H1 (cell line): ENCODE measurements around the gene EPB41L3. TPM values are rescaled to one million over a fixed set of nuclear protein-coding genes. Genes with fewer than 3 reads are reported as not detected.

Source experiments
- CTCF ChIA-PET: fragments of 300-600 bp; sonication (Branson Sonifier 250); formaldehyde crosslinking; loops from one replicate; lab custom pipeline; 2021; ENCODE audit not compliant: partially characterized antibody; lab: Charles Lee
- POLR2A ChIA-PET: fragments of 300-600 bp; sonication (Branson Sonifier 250); formaldehyde crosslinking; loops from one replicate; lab custom pipeline; 2021; ENCODE audit warnings: inconsistent platforms; ENCODE audit not compliant: partially characterized antibody; lab: Charles Lee
- DNase-seq, 2 experiments: peaks; one replicate each; pipeline versions ENCODE4 v3.0.0 to v3.0.0-alpha.2; 2010 to 2022; ENCODE audit warnings: low spot score in 2 of 2, low read depth in 1 of 2, mixed read lengths in 1 of 2
- FAIRE-seq: peaks from 2 replicates; lab custom pipeline; 2011; peaks lifted over from hg19 to GRCh38; lab: Jason Lieb, UNC
- H2AFZ ChIP-seq: 2 replicates; pipeline ENCODE4 v1.8.1; 2012; ENCODE audit warnings: low read length, inconsistent platforms
- H2AK5ac ChIP-seq: 2 replicates; pipeline ENCODE4 v1.6.1; 2013; ENCODE audit warnings: low read depth, low read length
- H2BK120ac ChIP-seq: replicated peaks from 2 replicates; pipeline ENCODE3; 2013; ENCODE audit warnings: low read depth, low read length, inconsistent platforms
- H2BK12ac ChIP-seq: 2 replicates; pipeline ENCODE4 v1.6.1; 2013; ENCODE audit warnings: low read depth, low read length
- H2BK15ac ChIP-seq: 2 replicates; pipeline ENCODE4 v1.6.1; 2013; ENCODE audit warnings: low read length
- H2BK20ac ChIP-seq: 2 replicates; pipeline ENCODE4 v1.6.1; 2013; ENCODE audit warnings: low read length
- H2BK5ac ChIP-seq: 2 replicates; pipeline ENCODE4 v1.6.1; 2013; ENCODE audit warnings: low read depth, low read length
- H3K14ac ChIP-seq: 2 replicates; pipeline ENCODE4 v1.6.1; 2013; ENCODE audit warnings: inconsistent platforms; ENCODE audit not compliant: insufficient read length
- H3K18ac ChIP-seq: 2 replicates; pipeline ENCODE4 v1.6.1; 2013; ENCODE audit warnings: low read length; ENCODE audit errors: extremely low read depth
- H3K23ac ChIP-seq: 2 replicates; pipeline ENCODE4 v1.6.1; 2013; ENCODE audit warnings: inconsistent platforms; ENCODE audit not compliant: insufficient read length
- H3K23me2 ChIP-seq: 2 replicates; pipeline ENCODE4 v1.6.1; 2013; ENCODE audit warnings: low read depth, low read length
- H3K27ac ChIP-seq: 2 replicates; pipeline ENCODE4 v1.6.1; 2011; ENCODE audit warnings: low read depth, low read length, inconsistent platforms
- H3K27me3 ChIP-seq, 4 experiments: replicated peaks in 1 of 4; 1 replicate in 1 of 4; 2 replicates in 3 of 4; pipeline versions ENCODE4 v1.6.1 to v1.8.1; 2011 to 2013; ENCODE audit warnings: low read length in 3 of 4, mild to moderate bottlenecking in 3 of 4, inconsistent platforms in 2 of 4, mixed read lengths in 2 of 4, moderate library complexity in 1 of 4; ENCODE audit not compliant: control insufficient read depth in 3 of 4, insufficient read depth in 3 of 4; ENCODE audit errors: extremely low read depth in 1 of 4
- H3K36me3 ChIP-seq, 4 experiments: 2 replicates each; pipeline versions ENCODE4 v1.6.1 to v1.8.1; 2011 to 2013; ENCODE audit warnings: mild to moderate bottlenecking in 4 of 4, low read length in 3 of 4, moderate library complexity in 2 of 4, control low read depth in 1 of 4, inconsistent platforms in 1 of 4; ENCODE audit not compliant: insufficient read depth in 4 of 4, control insufficient read depth in 2 of 4
- H3K4ac ChIP-seq: replicated peaks from 2 replicates; pipeline ENCODE3; 2013; ENCODE audit warnings: low read length, low read depth, mixed read lengths, inconsistent platforms; ENCODE audit not compliant: insufficient read length
- H3K4me1 ChIP-seq, 4 experiments: replicated peaks in 1 of 4; 1 replicate in 1 of 4; 2 replicates in 3 of 4; pipeline versions ENCODE4 v1.6.1 to v1.8.1; 2011 to 2013; ENCODE audit warnings: low read length in 3 of 4, inconsistent platforms in 2 of 4, mixed read lengths in 1 of 4; ENCODE audit not compliant: insufficient read depth in 4 of 4, control insufficient read depth in 3 of 4
- H3K4me2 ChIP-seq, 2 experiments: 2 replicates each; pipeline versions ENCODE4 v1.6.1 to v1.8.1; 2011 to 2013; ENCODE audit warnings: low read depth in 2 of 2, low read length in 2 of 2, control low read depth in 1 of 2, inconsistent platforms in 1 of 2, mild to moderate bottlenecking in 1 of 2; ENCODE audit not compliant: insufficient read depth in 1 of 2
- H3K4me3 ChIP-seq, 4 experiments: fragments of 200-600, 300-600 bp in 1 of 4; sonication (generic), shearing (Covaris generic), sonication (Bioruptor Twin) in 1 of 4; 2 replicates each; pipeline versions ENCODE4 v1.5.1 to v1.8.1; 2011 to 2016; ENCODE audit warnings: low read length in 4 of 4, low read depth in 3 of 4, control low read depth in 2 of 4, inconsistent platforms in 2 of 4, mild to moderate bottlenecking in 2 of 4, mixed read lengths in 1 of 4, moderate library complexity in 1 of 4; ENCODE audit not compliant: insufficient read depth in 2 of 4; ENCODE audit errors: extremely low read depth in 1 of 4
- H3K56ac ChIP-seq: replicated peaks from 2 replicates; pipeline ENCODE3; 2013; ENCODE audit warnings: low read depth, mild to moderate bottlenecking, mixed read lengths, low read length, inconsistent platforms; ENCODE audit not compliant: insufficient read length
- H3K79me1 ChIP-seq: 2 replicates; pipeline ENCODE4 v1.6.1; 2013; ENCODE audit warnings: low read depth, low read length, control low read depth
- H3K79me2 ChIP-seq, 2 experiments: 2 replicates each; pipeline versions ENCODE4 v1.6.1 to v1.8.1; 2012 to 2013; ENCODE audit warnings: low read length in 2 of 2, mild to moderate bottlenecking in 2 of 2, inconsistent platforms in 1 of 2; ENCODE audit not compliant: insufficient read depth in 2 of 2, control insufficient read depth in 1 of 2
- H3K9ac ChIP-seq, 4 experiments: replicated peaks in 1 of 4; 1 replicate in 1 of 4; 2 replicates in 3 of 4; pipeline versions ENCODE4 v1.6.1 to v1.8.1; 2011 to 2013; ENCODE audit warnings: low read depth in 3 of 4, low read length in 3 of 4, control low read depth in 2 of 4, mild to moderate bottlenecking in 2 of 4, moderate library complexity in 2 of 4, inconsistent platforms in 1 of 4; ENCODE audit errors: extremely low read depth in 1 of 4
- H3K9me3 ChIP-seq, 2 experiments: 2 replicates each; pipeline versions ENCODE4 v1.6.1 to v1.8.1; 2012 to 2013; ENCODE audit warnings: mild to moderate bottlenecking in 2 of 2, moderate library complexity in 2 of 2, control low read depth in 1 of 2, inconsistent platforms in 1 of 2, low read depth in 1 of 2, low read length in 1 of 2, mixed read lengths in 1 of 2; ENCODE audit not compliant: insufficient read depth in 2 of 2
- H4K20me1 ChIP-seq, 2 experiments: replicated peaks in 1 of 2; 2 replicates each; pipeline versions ENCODE3 to v1.8.1; 2011 to 2013; ENCODE audit warnings: inconsistent platforms in 2 of 2, low read length in 2 of 2, mild to moderate bottlenecking in 1 of 2; ENCODE audit not compliant: insufficient read depth in 2 of 2, control insufficient read depth in 1 of 2
- H4K5ac ChIP-seq: 2 replicates; pipeline ENCODE4 v1.6.1; 2013; ENCODE audit warnings: low read length, low read depth, mixed read lengths, inconsistent platforms; ENCODE audit not compliant: insufficient read length
- H4K8ac ChIP-seq: 2 replicates; pipeline ENCODE4 v1.8.0; 2013; ENCODE audit warnings: mild to moderate bottlenecking, moderate library complexity, low read length, inconsistent platforms; ENCODE audit not compliant: insufficient read depth; ENCODE audit errors: extremely low read depth
- H4K91ac ChIP-seq: replicated peaks from 2 replicates; pipeline ENCODE3; 2013; ENCODE audit warnings: low read length, mixed read lengths, inconsistent platforms; ENCODE audit not compliant: insufficient read length
- CBX5 ChIP-seq: fragments of 300-800, 300-1000 bp; sonication (generic); IDR thresholded peaks from 2 replicates; pipeline ENCODE4 v1.7.1; 2016; ENCODE audit warnings: antibody characterized with exemption, low read length, low read depth
- CHD2 ChIP-seq: IDR thresholded peaks from 2 replicates; pipeline ENCODE4 v1.6.1; 2012; ENCODE audit warnings: low read length, improper control_type of control experiment
- EZH2 ChIP-seq: fragments of 200-600 bp; sonication (generic); IDR thresholded peaks from 2 replicates; pipeline ENCODE4 v1.7.1; 2012; ENCODE audit warnings: low read depth, mild to moderate bottlenecking, moderate library complexity, low read length, inconsistent platforms; ENCODE audit not compliant: severe bottlenecking
- HDAC6 ChIP-seq: IDR thresholded peaks from one replicate; pipeline ENCODE4 v1.7.1; 2012; ENCODE audit warnings: low read depth, mild to moderate bottlenecking, inconsistent platforms, low read length, moderate library complexity
- KDM1A ChIP-seq: fragments of 200-600, 300-600 bp; sonication (generic); IDR thresholded peaks from 2 replicates; pipeline ENCODE4 v1.7.1; 2016; ENCODE audit warnings: mild to moderate bottlenecking, low read length, borderline replicate concordance
- KDM4A ChIP-seq: IDR thresholded peaks from one replicate; pipeline ENCODE4 v1.7.1; 2012; ENCODE audit warnings: low read depth, mild to moderate bottlenecking, moderate library complexity, low read length, inconsistent platforms; ENCODE audit not compliant: severe bottlenecking
- POLR2A ChIP-seq, 2 experiments: IDR thresholded peaks; 1 replicate in 1 of 2; 2 replicates in 1 of 2; pipeline ENCODE4 v1.6.1; 2011; ENCODE audit warnings: low read depth in 2 of 2, low read length in 2 of 2, mild to moderate bottlenecking in 2 of 2; ENCODE audit errors: control extremely low read depth in 1 of 2
- SIN3A ChIP-seq, 2 experiments: IDR thresholded peaks in 1 of 2; conservative IDR thresholded peaks in 1 of 2; 2 replicates each; pipeline ENCODE4 v1.6.1; 2011 to 2012; ENCODE audit warnings: low read length in 2 of 2, improper control_type of control experiment in 1 of 2, low read depth in 1 of 2, mild to moderate bottlenecking in 1 of 2
- SP1 ChIP-seq: IDR thresholded peaks from 2 replicates; pipeline ENCODE4 v1.6.1; 2011; ENCODE audit warnings: low read depth, low read length
- TAF1 ChIP-seq: IDR thresholded peaks from 2 replicates; pipeline ENCODE4 v1.6.1; 2011; ENCODE audit warnings: mild to moderate bottlenecking, low read depth, low read length
- WGBS, 2 experiments: shearing (Covaris generic) in 1 of 2; methylation state at CpG; one replicate each; pipeline versions ENCODE4 v1.1.6 to v1.1.7; 2013 to 2015; ENCODE audit warnings: low lambda C conversion rate in 2 of 2, mixed read lengths in 2 of 2, inconsistent platforms in 1 of 2, low coverage in 1 of 2, missing lambda C conversion rate in 1 of 2; ENCODE audit not compliant: insufficient replicate concordance in 2 of 2, insufficient coverage in 1 of 2, insufficient read length in 1 of 2; ENCODE audit errors: extremely low coverage in 1 of 2, missing lambda C conversion rate in 1 of 2; 5-methylcytosine and 5-hydroxymethylcytosine counted together
- polyA plus RNA-seq, 7 experiments: library from polyadenylated mRNA; depleted of rRNA in 3 of 7; stranded (reverse) in 5 of 7; unstranded in 2 of 7; fragments of >200 nt in 5 of 7; fragments of 200-250 nt in 2 of 7; gene quantifications; 1 replicate in 5 of 7; 2 replicates in 1 of 7; 4 replicates in 1 of 7; pipeline versions ENCODE4 v1.2.1 to v1.2.3, GENCODE V29; 2011 to 2013; ENCODE audit warnings: missing spikeins in 2 of 7, mixed read lengths in 2 of 7
- total RNA-seq: library from RNA; stranded (reverse); fragmentation: NEBNext Ultra II Directional; extraction: Animal tissue kit (Norgen Biotek cat#: 25700); gene quantifications from 2 replicates; pipeline ENCODE4 v1.2.1, GENCODE V29; 2021
- TF ChIP-seq, protein P1 (sequence below): IDR thresholded peaks from 2 replicates; pipeline ENCODE4 v1.6.1; 2012; ENCODE audit warnings: inconsistent platforms
- TF ChIP-seq, protein P2 (sequence below): IDR thresholded peaks from 2 replicates; pipeline ENCODE4 v1.6.1; 2012; ENCODE audit warnings: inconsistent platforms
- TF ChIP-seq, protein P3 (sequence below): IDR thresholded peaks from 2 replicates; pipeline ENCODE4 v1.6.1; 2011; ENCODE audit warnings: low read depth, mild to moderate bottlenecking, low read length; ENCODE audit not compliant: insufficient read depth

Gene EPB41L3
- total and polyA plus RNA-seq, 2 of the 8 experiments (the other 6 are each of a cell fraction or from before 2014, with no cell fraction given) = 7.9 to 16.1 TPM

DNA sequence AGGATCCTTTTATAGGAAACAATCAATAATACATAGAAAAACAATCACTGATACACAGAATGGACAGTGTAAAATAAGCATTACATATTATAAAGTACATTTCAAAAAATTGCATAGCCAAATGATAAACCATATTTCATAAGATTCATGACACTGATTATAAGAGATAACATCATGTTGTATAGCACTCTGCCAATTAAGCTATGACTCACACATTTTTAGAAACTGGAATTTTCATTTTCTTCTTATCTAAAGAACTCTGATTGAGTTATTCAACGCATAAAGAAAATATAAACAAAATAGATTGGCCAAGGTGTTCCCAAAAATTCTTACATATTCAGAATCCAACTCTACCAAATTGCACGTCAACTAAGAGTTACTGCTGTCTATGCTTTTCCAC, 5.9 kb downstream of the EPB41L3 start:
- ChIA-PET POLR2A (interaction anchor here (1.6 kb wide), 1 partner anchor 9 kb away, joined by 4 read pairs; no protein-coding TSS in a partner anchor), CTCF (interaction anchor here (1.3 to 3.8 kb wide), 2 partner anchors 9 to 81 kb away, joined by 4 to 15 read pairs; no protein-coding TSS in a partner anchor)
- Histone ChIP-seq H3K36me3 (no peaks in the 10 kb centered on the region), H3K4me1 (peaks cover 0 to 3% (median 0%) of the 10 kb centered on the region in 4 experiments; a peak in 1 of 7 replicates), H3K79me2 (no peaks in the 10 kb centered on the region), H3K79me1 (no peaks in the 10 kb centered on the region), H2BK12ac (no peak overlapping the region), H3K4me3 (no peak overlapping the region), H4K8ac (no peak overlapping the region), H2AFZ (no peak overlapping the region), H3K23ac (no peak overlapping the region), H3K18ac (no peak overlapping the region), H4K5ac (no peak overlapping the region), H3K27ac (no peak overlapping the region), H3K27me3 (no peaks in the 10 kb centered on the region), H3K14ac (no peak overlapping the region), H3K4me2 (no peak overlapping the region), H4K20me1 (no peaks in the 10 kb centered on the region), H3K9me3 (no peaks in the 10 kb centered on the region), H2BK15ac (no peak overlapping the region), H3K23me2 (peaks cover 7% of the 10 kb centered on the region; the same call in 1 of the 2 replicates), H2AK5ac (no peak overlapping the region), H4K91ac (no peak overlapping the region), H2BK120ac (no peak overlapping the region), H3K56ac (no peak overlapping the region), H2BK5ac (no peak overlapping the region), H2BK20ac (no peak overlapping the region), H3K9ac (no peak overlapping the region), H3K4ac (no peak overlapping the region)
- WGBS, 2 experiments = 94% methylated on average over 2 of the region's 2 CpGs; no CpG with 5 or more reads in 1 of the 2 experiments
- no peak for FAIRE-seq
- TF ChIP-seq SP1 = no peak
- TF ChIP-seq EZH2 = no peak
- TF ChIP-seq, protein P1, sequence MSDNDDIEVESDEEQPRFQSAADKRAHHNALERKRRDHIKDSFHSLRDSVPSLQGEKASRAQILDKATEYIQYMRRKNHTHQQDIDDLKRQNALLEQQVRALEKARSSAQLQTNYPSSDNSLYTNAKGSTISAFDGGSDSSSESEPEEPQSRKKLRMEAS = no peak
- TF ChIP-seq HDAC6 = no peak
- TF ChIP-seq, protein P2, sequence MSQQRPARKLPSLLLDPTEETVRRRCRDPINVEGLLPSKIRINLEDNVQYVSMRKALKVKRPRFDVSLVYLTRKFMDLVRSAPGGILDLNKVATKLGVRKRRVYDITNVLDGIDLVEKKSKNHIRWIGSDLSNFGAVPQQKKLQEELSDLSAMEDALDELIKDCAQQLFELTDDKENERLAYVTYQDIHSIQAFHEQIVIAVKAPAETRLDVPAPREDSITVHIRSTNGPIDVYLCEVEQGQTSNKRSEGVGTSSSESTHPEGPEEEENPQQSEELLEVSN = no peak
- no peak for TF ChIP-seq POLR2A (IDR thresholded peaks at IDR 0.05; ENCODE audit: control extremely low read depth in 1 of 2, low read depth in 2 of 2, low read length in 2 of 2)
- no peak for TF ChIP-seq KDM1A
- no peak for TF ChIP-seq CHD2
- no peak for TF ChIP-seq SIN3A (conservative IDR thresholded peaks at IDR 0.05 in 1 of 2, IDR thresholded peaks at IDR 0.05 in 1 of 2; ENCODE audit: low read depth in 1 of 2, low read length in 2 of 2)
- no peak for TF ChIP-seq CBX5
- no peak for TF ChIP-seq KDM4A
- TF ChIP-seq, protein P3, sequence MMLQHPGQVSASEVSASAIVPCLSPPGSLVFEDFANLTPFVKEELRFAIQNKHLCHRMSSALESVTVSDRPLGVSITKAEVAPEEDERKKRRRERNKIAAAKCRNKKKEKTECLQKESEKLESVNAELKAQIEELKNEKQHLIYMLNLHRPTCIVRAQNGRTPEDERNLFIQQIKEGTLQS = no peak
- no peak for TF ChIP-seq TAF1
- DNase-seq = no peak
